Measurements from ENCODE around the gene ANGPT4.
A peak's percentile ranks its signal among the peaks of the same experiment; 100 is the strongest.

Gene ANGPT4

DNA sequence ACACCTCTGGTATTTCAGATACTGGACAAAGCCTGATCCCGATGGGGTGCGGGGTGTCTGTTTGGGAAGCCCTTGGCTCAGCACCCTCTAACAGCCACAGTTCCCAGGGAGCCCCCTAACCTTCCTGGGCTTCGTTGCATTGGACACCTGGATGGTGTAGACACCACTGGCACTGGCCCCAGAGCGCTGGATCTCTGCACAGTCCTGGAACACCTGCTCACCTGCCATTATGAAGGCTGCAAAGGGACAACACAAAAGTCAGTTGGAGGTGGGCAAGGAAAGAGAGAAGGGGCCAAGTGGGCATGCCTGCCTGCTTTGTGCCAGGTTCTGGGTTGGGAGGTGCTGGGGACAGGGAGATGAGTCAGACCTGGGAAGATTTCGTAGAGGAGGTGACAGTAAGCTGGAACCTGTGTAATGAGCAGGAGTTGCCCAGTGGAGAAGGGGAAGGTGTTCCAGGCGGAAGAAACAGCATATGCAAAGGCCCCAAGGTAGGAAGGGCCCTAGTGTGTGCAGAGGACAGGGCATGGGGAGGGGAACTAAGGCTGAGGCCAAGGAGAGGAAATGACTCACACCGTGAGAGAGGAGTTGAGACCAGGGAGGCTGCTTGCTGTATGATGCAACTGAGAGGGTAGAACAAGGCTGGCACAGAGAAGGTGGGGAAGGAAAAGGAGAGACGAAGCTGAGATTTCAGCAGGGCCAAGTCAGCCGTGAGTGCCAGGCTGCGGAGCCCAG lies 34.9 kb downstream of the ANGPT4 start:
- DNase-seq (ENCODE audit: low spot score) = no peak
- in situ Hi-C loops (cut with MboI; ENCODE audit: low pct_unique_long_range_greater_than_20kb, low sequenced_read_pairs, unreplicated experiment) = no loop called here
- TF ChIP-seq, protein P1, sequence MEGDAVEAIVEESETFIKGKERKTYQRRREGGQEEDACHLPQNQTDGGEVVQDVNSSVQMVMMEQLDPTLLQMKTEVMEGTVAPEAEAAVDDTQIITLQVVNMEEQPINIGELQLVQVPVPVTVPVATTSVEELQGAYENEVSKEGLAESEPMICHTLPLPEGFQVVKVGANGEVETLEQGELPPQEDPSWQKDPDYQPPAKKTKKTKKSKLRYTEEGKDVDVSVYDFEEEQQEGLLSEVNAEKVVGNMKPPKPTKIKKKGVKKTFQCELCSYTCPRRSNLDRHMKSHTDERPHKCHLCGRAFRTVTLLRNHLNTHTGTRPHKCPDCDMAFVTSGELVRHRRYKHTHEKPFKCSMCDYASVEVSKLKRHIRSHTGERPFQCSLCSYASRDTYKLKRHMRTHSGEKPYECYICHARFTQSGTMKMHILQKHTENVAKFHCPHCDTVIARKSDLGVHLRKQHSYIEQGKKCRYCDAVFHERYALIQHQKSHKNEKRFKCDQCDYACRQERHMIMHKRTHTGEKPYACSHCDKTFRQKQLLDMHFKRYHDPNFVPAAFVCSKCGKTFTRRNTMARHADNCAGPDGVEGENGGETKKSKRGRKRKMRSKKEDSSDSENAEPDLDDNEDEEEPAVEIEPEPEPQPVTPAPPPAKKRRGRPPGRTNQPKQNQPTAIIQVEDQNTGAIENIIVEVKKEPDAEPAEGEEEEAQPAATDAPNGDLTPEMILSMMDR (IDR thresholded peaks at IDR 0.05; ENCODE audit: extremely low read depth, insufficient read depth, missing control alignments) = no peak

DNA sequence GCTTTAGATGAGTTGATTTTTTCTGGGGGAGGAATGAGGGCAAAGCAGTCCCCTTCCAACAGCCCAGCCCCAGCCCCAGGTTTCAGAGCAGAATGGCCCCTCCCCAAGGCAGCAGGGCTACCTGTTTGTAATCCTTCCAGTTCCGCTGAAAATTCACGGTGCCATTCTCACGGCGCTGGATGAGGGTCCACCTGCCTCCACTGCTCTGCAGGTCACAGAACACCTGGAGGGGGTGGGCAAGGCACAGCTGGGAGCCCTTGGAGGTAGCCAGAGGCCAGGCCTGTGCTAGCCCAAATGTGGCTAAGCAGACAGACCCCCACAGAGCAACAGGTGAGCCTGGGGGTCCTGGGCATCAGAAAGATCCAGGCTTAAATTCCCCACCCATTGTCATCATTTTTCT lies 36.5 kb downstream of the ANGPT4 start:
- in situ Hi-C loops (cut with MboI; ENCODE audit: low pct_unique_long_range_greater_than_20kb, low sequenced_read_pairs, unreplicated experiment) = no loop called here
- TF ChIP-seq, protein P1 (IDR thresholded peaks at IDR 0.05; ENCODE audit: extremely low read depth, insufficient read depth, missing control alignments) = no peak
- DNase-seq (ENCODE audit: low spot score) = no peak

DNA sequence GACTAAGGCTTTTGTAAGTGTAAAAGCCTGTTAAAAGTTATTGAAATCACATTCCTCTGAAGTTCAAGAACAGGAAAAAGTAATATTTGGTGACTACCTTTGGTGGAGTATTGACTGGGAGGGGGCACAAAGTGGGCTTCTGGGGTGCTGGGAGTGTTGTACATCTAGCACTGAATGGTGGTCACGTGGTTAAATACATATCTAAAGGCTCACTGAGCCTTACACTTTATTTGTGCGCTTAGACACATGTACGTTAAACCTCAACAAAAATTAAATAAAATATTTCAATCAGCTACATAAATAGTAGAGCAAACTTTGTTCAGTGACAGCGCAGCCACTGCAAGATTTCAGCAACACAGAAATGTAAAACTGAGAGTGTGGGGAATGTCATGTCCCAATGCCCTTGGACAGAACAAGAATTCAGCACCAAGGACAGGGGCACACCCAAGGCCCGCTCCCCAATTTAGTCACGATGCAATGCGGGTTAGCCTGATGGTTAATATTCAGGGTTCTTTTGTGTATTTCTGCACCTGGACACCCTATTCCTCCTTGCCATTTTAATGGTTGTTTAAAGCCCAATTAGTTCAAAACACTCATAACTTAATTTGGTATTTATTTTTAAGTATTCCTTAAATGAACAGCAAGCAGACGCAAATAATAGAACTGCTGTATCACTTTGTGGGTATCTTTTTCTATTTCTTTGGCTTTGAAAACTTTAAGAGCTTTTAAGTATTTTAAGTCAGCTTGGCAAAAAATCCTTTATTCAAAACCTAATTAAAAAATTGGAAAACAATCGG lies 37.4 kb downstream of the ANGPT4 start:
- TF ChIP-seq, protein P1 (IDR thresholded peaks at IDR 0.05; ENCODE audit: extremely low read depth, insufficient read depth, missing control alignments) = no peak
- in situ Hi-C loops (cut with MboI; ENCODE audit: low pct_unique_long_range_greater_than_20kb, low sequenced_read_pairs, unreplicated experiment) = no loop called here
- peak; percentile 46 for DNase-seq (ENCODE audit: low spot score)

DNA sequence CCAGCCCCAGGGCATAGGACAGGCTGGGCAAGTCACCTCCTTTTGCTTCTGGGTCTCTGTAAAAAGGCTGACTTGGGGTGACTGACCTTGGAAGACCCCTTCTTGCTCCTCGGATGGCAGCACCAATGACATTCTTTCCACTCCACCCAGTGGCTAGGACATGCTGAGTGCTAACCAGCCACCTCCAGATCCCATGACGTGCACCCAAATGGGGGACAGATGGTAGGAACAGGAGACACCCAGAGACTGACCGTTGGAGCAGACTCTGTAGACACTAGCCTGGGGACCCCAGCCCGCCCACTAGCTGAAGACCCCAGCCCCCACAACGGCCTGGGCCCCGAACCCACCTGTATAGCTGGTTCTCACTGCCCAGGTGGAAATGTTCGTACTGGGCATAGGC lies 38.3 kb downstream of the ANGPT4 start:
- DNase-seq (ENCODE audit: low spot score) = no peak
- in situ Hi-C loops (cut with MboI; ENCODE audit: low pct_unique_long_range_greater_than_20kb, low sequenced_read_pairs, unreplicated experiment) = no loop called here
- TF ChIP-seq, protein P1 (IDR thresholded peaks at IDR 0.05; ENCODE audit: extremely low read depth, insufficient read depth, missing control alignments) = no peak

DNA sequence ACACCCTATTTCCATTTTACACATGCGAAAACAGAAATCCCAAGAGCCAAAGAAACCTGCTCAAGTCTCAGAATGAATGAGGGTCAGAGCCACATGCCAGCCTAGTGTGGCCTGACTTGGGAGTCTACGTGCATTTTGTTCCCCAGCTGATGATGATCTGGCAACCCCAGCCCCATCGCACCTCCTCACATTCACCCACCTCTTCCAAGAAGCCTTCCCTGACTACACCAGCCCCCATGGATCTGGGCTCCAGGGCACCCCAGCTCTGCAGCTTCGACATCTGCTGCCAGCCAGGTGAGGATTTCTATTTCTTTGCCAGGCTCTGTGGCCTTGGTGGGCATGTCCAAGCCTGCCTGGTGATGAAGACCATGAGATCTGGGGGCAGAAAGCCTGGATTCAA lies 41.0 kb downstream of the ANGPT4 start:
- in situ Hi-C loops (cut with MboI; ENCODE audit: low pct_unique_long_range_greater_than_20kb, low sequenced_read_pairs, unreplicated experiment) = no loop called here
- TF ChIP-seq, protein P1 (IDR thresholded peaks at IDR 0.05; ENCODE audit: extremely low read depth, insufficient read depth, missing control alignments) = no peak
- no peak for DNase-seq (ENCODE audit: low spot score)

DNA sequence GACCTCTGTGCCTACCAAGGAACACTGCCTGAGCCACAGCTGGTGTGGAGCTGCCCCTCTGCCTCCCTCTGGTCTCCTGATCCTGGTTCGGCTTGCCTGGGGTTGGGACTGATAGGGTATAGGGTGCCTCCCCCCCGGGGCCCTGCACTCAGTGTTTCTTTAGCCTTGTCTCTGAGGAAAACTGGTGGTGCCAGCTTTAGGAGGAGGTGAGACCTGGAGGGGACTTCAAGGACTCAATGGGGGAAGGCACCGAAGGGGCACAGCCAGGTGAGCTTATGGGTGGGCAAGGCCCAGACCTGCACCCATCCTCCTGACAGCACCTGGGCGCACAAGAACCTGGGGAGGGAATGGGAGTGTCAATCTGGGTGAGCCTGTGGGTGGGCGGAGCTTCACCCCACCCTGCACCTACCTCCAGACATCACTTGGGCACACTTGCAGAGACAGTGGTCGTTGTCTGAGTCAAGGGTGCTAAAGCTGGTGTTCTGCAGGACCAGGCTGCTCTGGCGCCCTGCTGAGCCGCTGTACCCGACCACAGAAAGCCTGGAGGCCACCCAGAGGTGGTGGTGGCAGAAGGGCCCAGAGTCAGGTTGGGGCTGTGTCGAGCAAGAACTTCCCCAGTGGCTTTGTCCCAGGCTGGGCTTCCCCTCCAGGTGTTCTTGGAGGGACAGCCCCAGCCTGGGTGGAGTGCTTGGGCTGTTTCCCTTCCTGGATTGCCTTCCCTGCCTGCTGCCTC lies 42.1 kb downstream of the ANGPT4 start:
- no peak for DNase-seq (ENCODE audit: low spot score)
- in situ Hi-C loops (cut with MboI; ENCODE audit: low pct_unique_long_range_greater_than_20kb, low sequenced_read_pairs, unreplicated experiment) = no loop called here
- TF ChIP-seq, protein P1 (IDR thresholded peaks at IDR 0.05; ENCODE audit: extremely low read depth, insufficient read depth, missing control alignments) = no peak
